Hepatocyte (in vitro differentiated cells): ENCODE data around the gene DCUN1D5. TPM values are rescaled to one million over a fixed set of nuclear protein-coding genes. Genes with fewer than 3 reads are reported as not detected.

Source experiments
- DNase-seq: peaks from one replicate; pipeline ENCODE4 v3.0.0-alpha.2; 2016; ENCODE audit warnings: low spot score
- H2AFZ ChIP-seq: fragments of 200-600 bp; sonication (generic); 2 replicates; pipeline ENCODE4 v1.6.0; 2016; ENCODE audit warnings: antibody characterized with exemption, mild to moderate bottlenecking
- H3K27ac ChIP-seq: fragments of 200-600 bp; sonication (generic); 2 replicates; pipeline ENCODE4 v1.5.1; 2016; ENCODE audit warnings: mild to moderate bottlenecking
- H3K27me3 ChIP-seq: fragments of 200-600 bp; sonication (generic); 2 replicates; pipeline ENCODE4 v1.6.1; 2016
- H3K36me3 ChIP-seq: fragments of 200-600 bp; sonication (generic); replicated peaks from 2 replicates; pipeline ENCODE4 v1.5.1; 2016; ENCODE audit warnings: low read depth; ENCODE audit not compliant: insufficient read depth
- H3K4me1 ChIP-seq: fragments of 200-600 bp; sonication (generic); 2 replicates; pipeline ENCODE4 v1.5.1; 2016; ENCODE audit warnings: mild to moderate bottlenecking, moderate library complexity; ENCODE audit not compliant: insufficient read depth
- H3K4me2 ChIP-seq: fragments of 200-600 bp; sonication (generic); 2 replicates; pipeline ENCODE4 v1.6.0; 2016
- H3K4me3 ChIP-seq: fragments of 200-600 bp; sonication (generic); 2 replicates; pipeline ENCODE4 v1.5.1; 2016; ENCODE audit warnings: mild to moderate bottlenecking
- H3K79me2 ChIP-seq: fragments of 200-600 bp; sonication (generic); 2 replicates; pipeline ENCODE4 v1.6.0; 2017; ENCODE audit warnings: mild to moderate bottlenecking
- H3K9me2 ChIP-seq: fragments of 200-600 bp; sonication (generic); replicated peaks from 2 replicates; pipeline ENCODE4 v1.6.0; 2017; ENCODE audit warnings: mild to moderate bottlenecking; ENCODE audit not compliant: insufficient read depth
- H3K9me3 ChIP-seq: fragments of 200-600 bp; sonication (generic); 2 replicates; pipeline ENCODE4 v1.5.1; 2016; ENCODE audit warnings: low read depth, mild to moderate bottlenecking
- H4K20me1 ChIP-seq: fragments of 200-600 bp; sonication (generic); 2 replicates; pipeline ENCODE4 v1.6.0; 2016; ENCODE audit warnings: mild to moderate bottlenecking; ENCODE audit not compliant: insufficient read depth, poor library complexity, severe bottlenecking
- CTCF ChIP-seq: fragments of 200-600 bp; sonication (generic); IDR thresholded peaks from 2 replicates; pipeline ENCODE4 v1.5.1; 2016; ENCODE audit warnings: antibody characterized with exemption, mild to moderate bottlenecking; ENCODE audit not compliant: poor library complexity
- EZH2 ChIP-seq: fragments of 200-600 bp; sonication (generic); IDR thresholded peaks from 2 replicates; pipeline ENCODE4 v1.6.1; 2016; ENCODE audit warnings: antibody characterized with exemption, mild to moderate bottlenecking, borderline replicate concordance
- EZH2phosphoT487 ChIP-seq: fragments of 200-600 bp; sonication (generic); IDR thresholded peaks from one replicate; pipeline ENCODE4 v1.6.1; 2018; ENCODE audit warnings: antibody characterized with exemption, mild to moderate bottlenecking, low read depth, moderate library complexity; ENCODE audit not compliant: unreplicated experiment, severe bottlenecking
- WGBS: methylation state at CpG from one replicate; pipeline ENCODE4 v1.1.6; 2016; ENCODE audit warnings: low lambda C conversion rate; ENCODE audit errors: missing lambda C conversion rate; 5-methylcytosine and 5-hydroxymethylcytosine counted together
- polyA plus RNA-seq: library from polyadenylated mRNA; unstranded; fragments of >200 nt; fragmentation: Nextera tagmentation; extraction: Ambion mirVana; gene quantifications from 2 replicates; pipeline ENCODE4 v1.2.1, GENCODE V29; 2016
- total RNA-seq: library from RNA; depleted of rRNA; stranded (reverse); fragments of >200 nt; gene quantifications from 2 replicates; pipeline ENCODE4 v1.2.3, GENCODE V29; 2014

The DCUN1D5 gene
- 75.5 and 78.4 TPM in 2 replicates for total RNA-seq
- polyA plus RNA-seq: 54.5 and 56.4 TPM in 2 replicates

DNA sequence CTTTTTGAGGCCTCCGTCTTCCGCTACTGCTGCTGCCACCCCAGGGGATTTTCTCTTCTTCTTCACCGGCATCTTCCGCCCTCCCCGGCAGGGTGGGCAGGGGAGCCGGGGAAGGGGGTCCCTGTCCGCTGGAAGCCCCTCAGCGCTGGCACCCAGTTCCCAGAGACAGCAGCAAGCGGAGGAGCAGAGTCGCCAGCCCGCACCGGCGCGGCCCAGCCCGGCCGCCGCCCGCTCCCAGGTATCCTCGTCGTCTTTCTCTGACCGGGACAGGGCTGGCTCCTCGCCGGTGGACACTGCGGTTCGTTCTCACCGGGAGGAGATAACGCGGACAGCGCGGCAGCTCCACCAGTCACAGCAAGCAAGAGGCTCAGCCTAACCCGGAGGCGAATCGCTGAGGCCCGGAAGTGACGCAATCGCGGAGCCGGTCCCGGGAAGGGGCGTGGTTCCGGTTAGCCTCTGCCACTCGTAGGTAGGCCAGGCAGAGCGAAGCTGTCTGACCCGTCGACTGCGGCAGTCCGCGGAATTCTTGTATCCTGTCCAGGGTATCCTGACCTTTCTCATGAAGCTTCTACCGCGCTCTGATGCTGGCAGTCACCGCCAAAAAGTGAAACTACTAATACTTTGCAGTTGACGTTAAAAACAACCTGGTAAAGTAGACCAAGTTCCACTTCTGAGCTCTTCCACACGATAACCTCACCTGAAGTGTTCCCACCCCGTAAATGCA is at the start of gene DCUN1D5:
DCUN1D5 (minus strand) TSS at position 360 of the 724 bp plus-strand sequence; CDS start at position 72, 288 bp downstream.
- H3K27ac ChIP-seq: peak within 1 kb of the TSS; percentile 96
- peaks cover 42% of the 10 kb centered on the region for H3K79me2 ChIP-seq
- peak within 1 kb of the TSS; percentile 84 for H2AFZ ChIP-seq
- H3K27me3 ChIP-seq: peaks cover 6% of the 10 kb centered on the region
- no peaks in the 10 kb centered on the region for H3K9me3 ChIP-seq
- H3K4me1 ChIP-seq: peaks cover 7% of the 10 kb centered on the region
- TF ChIP-seq EZH2: no peak
- no peak for TF ChIP-seq CTCF
- TF ChIP-seq EZH2phosphoT487: no peak
- no peaks in the 10 kb centered on the region for H3K9me2 ChIP-seq
- DNase-seq: peak; percentile 98
- H3K4me3 ChIP-seq: peak within 1 kb of the TSS; percentile 82
- no peaks in the 10 kb centered on the region for H3K36me3 ChIP-seq
- H4K20me1 ChIP-seq: peaks cover 4% of the 10 kb centered on the region
- H3K4me2 ChIP-seq: peak within 1 kb of the TSS; percentile 81
- 1% methylated on average over 53 of the region's 54 CpGs for WGBS

- no peaks in the 10 kb centered on the region for H3K9me3 ChIP-seq
- no peaks in the 10 kb centered on the region for H3K9me2 ChIP-seq
- no peak for DNase-seq
Observed at GRCh38 chr11:103125462-103125861, 33.5 kb upstream of the DCUN1D5 start.

DNA sequence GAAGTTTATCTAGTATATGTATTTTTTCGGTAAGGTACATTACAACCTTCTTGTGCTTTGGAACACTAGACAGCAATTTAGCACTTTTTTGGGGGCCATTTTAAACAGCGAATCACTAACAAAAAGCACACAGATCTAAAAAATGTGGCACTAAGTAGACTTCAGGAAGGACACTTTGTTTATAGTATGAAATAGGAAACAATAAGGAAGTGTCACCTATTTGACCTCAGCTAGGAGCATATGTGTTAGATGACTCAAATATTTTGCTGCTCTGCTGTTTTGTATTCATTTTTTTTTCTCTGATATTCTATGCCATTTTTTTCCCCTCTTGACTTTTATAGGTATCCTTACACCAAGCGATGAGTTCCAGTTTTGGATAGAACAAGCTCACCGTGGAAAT is 22.9 kb upstream of the DCUN1D5 start:
- Histone ChIP-seq H2AFZ (no peak overlapping the region), H3K79me2 (no peaks in the 10 kb centered on the region), H3K27me3 (no peaks in the 10 kb centered on the region), H3K4me1 (peaks cover 4% of the 10 kb centered on the region), H3K36me3 (no peaks in the 10 kb centered on the region), H3K9me3 (no peaks in the 10 kb centered on the region), H4K20me1 (no peaks in the 10 kb centered on the region), H3K27ac (no peak overlapping the region), H3K4me2 (no peak overlapping the region), H3K4me3 (no peak overlapping the region), H3K9me2 (no peaks in the 10 kb centered on the region)
- DNase-seq: no peak
- TF ChIP-seq EZH2 (no peak), EZH2phosphoT487 (no peak), CTCF (no peak)
- 97% methylated on average over 4 of the region's 4 CpGs for WGBS

More at GRCh38 chr11:103125462-103125861, 33.5 kb upstream of the DCUN1D5 start:
- Histone ChIP-seq H3K27ac (no peak overlapping the region), H3K4me3 (no peak overlapping the region), H3K4me2 (no peak overlapping the region), H3K36me3 (no peaks in the 10 kb centered on the region), H3K27me3 (no peaks in the 10 kb centered on the region), H4K20me1 (no peaks in the 10 kb centered on the region), H3K4me1 (no peaks in the 10 kb centered on the region), H3K79me2 (no peaks in the 10 kb centered on the region), H2AFZ (no peak overlapping the region)
- no peak for TF ChIP-seq CTCF
- TF ChIP-seq EZH2: no peak
- no peak for TF ChIP-seq EZH2phosphoT487
